HEK293 (cell line): ENCODE results near the gene S100A16.

Source experiments
- CTCF ChIA-PET: fragments of 350-600 bp; formaldehyde crosslinking; extraction: SDS; loops from one replicate; lab custom pipeline; 2021; ENCODE audit warnings: antibody characterized with exemption; lab: Yijun Ruan, JAX
- POLR2A ChIA-PET: fragments of 300-600 bp; formaldehyde crosslinking; extraction: SDS; loops from one replicate; lab custom pipeline; 2020; ENCODE audit warnings: antibody characterized with exemption, inconsistent platforms; lab: Yijun Ruan, JAX
- H3K27ac ChIP-seq: fragments of 200-500 bp; sonication (Bioruptor generic); 2 replicates; pipeline ENCODE4 v1.5.1; 2014; ENCODE audit warnings: low read depth, low read length, control low read depth, inconsistent platforms; ENCODE audit errors: extremely low read depth
- H3K36me3 ChIP-seq, 2 experiments: fragments of 200-500 bp in 1 of 2; sonication (Bioruptor generic) in 1 of 2; 1 replicate in 1 of 2; 2 replicates in 1 of 2; pipeline ENCODE4 v1.5.1; 2014 to 2017; ENCODE audit warnings: inconsistent platforms in 2 of 2, low read length in 2 of 2; ENCODE audit not compliant: control insufficient read depth in 2 of 2, insufficient read depth in 1 of 2
- H3K4me1 ChIP-seq: fragments of 200-500 bp; sonication (Bioruptor generic); 2 replicates; pipeline ENCODE4 v1.5.1; 2014; ENCODE audit warnings: mild to moderate bottlenecking, low read length, inconsistent platforms; ENCODE audit not compliant: control insufficient read depth, insufficient read depth
- H3K4me3 ChIP-seq: 2 replicates; pipeline ENCODE4 v1.5.1; 2011; ENCODE audit warnings: low read depth, mild to moderate bottlenecking, control low read depth, low read length, moderate library complexity
- H3K9me3 ChIP-seq: fragments of 200-500 bp; sonication (Bioruptor generic); 2 replicates; pipeline ENCODE4 v1.5.1; 2014; ENCODE audit warnings: low read depth, low read length, inconsistent platforms; ENCODE audit not compliant: control insufficient read depth, insufficient read depth
- EGR2 ChIP-seq: fragments of 450-650 bp; formaldehyde crosslinking; IDR thresholded peaks from 2 replicates; pipeline ENCODE4 v1.5.1; 2016; ENCODE audit warnings: low read depth, missing biosample characterization, missing genetic modification characterization
- FEZF1 ChIP-seq: fragments of 450-650 bp; formaldehyde crosslinking; IDR thresholded peaks from 2 replicates; pipeline ENCODE4 v1.5.1; 2016; ENCODE audit warnings: missing biosample characterization, missing genetic modification characterization
- KLF1 ChIP-seq: fragments of 450-650 bp; formaldehyde crosslinking; IDR thresholded peaks from 2 replicates; pipeline ENCODE4 v1.5.1; 2016; ENCODE audit warnings: missing biosample characterization, missing genetic modification characterization
- KLF16 ChIP-seq: fragments of 450-650 bp; formaldehyde crosslinking; IDR thresholded peaks from 2 replicates; pipeline ENCODE4 v1.5.1; 2017; ENCODE audit warnings: missing biosample characterization, missing genetic modification characterization
- MYNN ChIP-seq: fragments of 450-650 bp; formaldehyde crosslinking; IDR thresholded peaks from 2 replicates; pipeline ENCODE4 v1.5.1; 2016; ENCODE audit warnings: missing biosample characterization, missing genetic modification characterization, borderline replicate concordance
- SETDB1 ChIP-seq: IDR thresholded peaks from one replicate; pipeline ENCODE4 v1.6.1; 2017; ENCODE audit warnings: mild to moderate bottlenecking, low read length, moderate library complexity, mixed read lengths; ENCODE audit not compliant: insufficient read length
- TSHZ1 ChIP-seq: fragments of 450-650 bp; formaldehyde crosslinking; IDR thresholded peaks from 2 replicates; pipeline ENCODE4 v1.5.1; 2016; ENCODE audit warnings: missing biosample characterization, missing genetic modification characterization, borderline replicate concordance
- ZBTB8A ChIP-seq: fragments of 450-650 bp; formaldehyde crosslinking; IDR thresholded peaks from 2 replicates; pipeline ENCODE4 v1.5.1; 2016; ENCODE audit warnings: missing biosample characterization, missing genetic modification characterization
- ZFHX2 ChIP-seq: fragments of 450-650 bp; formaldehyde crosslinking; conservative IDR thresholded peaks from 2 replicates; pipeline ENCODE4 v1.5.1; 2016; ENCODE audit warnings: missing biosample characterization, missing genetic modification characterization
- ZFP37 ChIP-seq: fragments of 450-650 bp; formaldehyde crosslinking; IDR thresholded peaks from 2 replicates; pipeline ENCODE4 v1.5.1; 2016; ENCODE audit warnings: missing biosample characterization, missing genetic modification characterization
- ZNF132 ChIP-seq: fragments of 450-650 bp; formaldehyde crosslinking; IDR thresholded peaks from 2 replicates; pipeline ENCODE4 v1.5.1; 2017; ENCODE audit warnings: missing biosample characterization, missing genetic modification characterization, borderline replicate concordance
- ZNF16 ChIP-seq: fragments of 450-650 bp; formaldehyde crosslinking; IDR thresholded peaks from 2 replicates; pipeline ENCODE4 v1.5.1; 2016; ENCODE audit warnings: low read depth, missing biosample characterization, missing genetic modification characterization
- ZNF169 ChIP-seq: fragments of 450-650 bp; formaldehyde crosslinking; IDR thresholded peaks from 2 replicates; pipeline ENCODE4 v1.5.1; 2016; ENCODE audit warnings: missing biosample characterization, missing genetic modification characterization
- ZNF18 ChIP-seq: fragments of 450-650 bp; formaldehyde crosslinking; IDR thresholded peaks from 2 replicates; pipeline ENCODE4 v1.5.1; 2016; ENCODE audit warnings: missing biosample characterization, missing genetic modification characterization
- ZNF184 ChIP-seq: fragments of 450-650 bp; IDR thresholded peaks from 2 replicates; pipeline ENCODE4 v1.5.1; 2018; ENCODE audit warnings: missing biosample characterization, mild to moderate bottlenecking, missing genetic modification characterization
- ZNF214 ChIP-seq: fragments of 450-650 bp; formaldehyde crosslinking; IDR thresholded peaks from 2 replicates; pipeline ENCODE4 v1.5.1; 2017; ENCODE audit warnings: missing biosample characterization, mild to moderate bottlenecking, missing genetic modification characterization, borderline replicate concordance
- ZNF350 ChIP-seq: fragments of 450-650 bp; formaldehyde crosslinking; IDR thresholded peaks from 2 replicates; pipeline ENCODE4 v1.5.0; 2017; ENCODE audit warnings: missing biosample characterization, mild to moderate bottlenecking, missing genetic modification characterization
- ZNF404 ChIP-seq: fragments of 450-650 bp; formaldehyde crosslinking; IDR thresholded peaks from 2 replicates; pipeline ENCODE4 v1.5.1; 2017; ENCODE audit warnings: missing biosample characterization, missing genetic modification characterization
- ZNF423 ChIP-seq: fragments of 450-650 bp; formaldehyde crosslinking; IDR thresholded peaks from 2 replicates; pipeline ENCODE4 v1.5.1; 2016; ENCODE audit warnings: missing biosample characterization, missing genetic modification characterization
- ZNF426 ChIP-seq: fragments of 450-650 bp; formaldehyde crosslinking; IDR thresholded peaks from 2 replicates; pipeline ENCODE4 v1.5.1; 2017; ENCODE audit warnings: missing biosample characterization, missing genetic modification characterization, mild to moderate bottlenecking, inconsistent platforms, moderate library complexity
- ZNF473 ChIP-seq: fragments of 450-650 bp; formaldehyde crosslinking; IDR thresholded peaks from 2 replicates; pipeline ENCODE4 v1.5.1; 2017; ENCODE audit warnings: missing biosample characterization, missing genetic modification characterization
- ZNF488 ChIP-seq: fragments of 450-650 bp; formaldehyde crosslinking; IDR thresholded peaks from 2 replicates; pipeline ENCODE4 v1.5.1; 2016; ENCODE audit warnings: missing biosample characterization, missing genetic modification characterization
- ZNF549 ChIP-seq: fragments of 450-650 bp; IDR thresholded peaks from 2 replicates; pipeline ENCODE4 v1.5.1; 2018; ENCODE audit warnings: missing biosample characterization, missing genetic modification characterization, mild to moderate bottlenecking, inconsistent platforms, moderate library complexity
- ZNF561 ChIP-seq: fragments of 450-650 bp; IDR thresholded peaks from 2 replicates; pipeline ENCODE4 v1.5.1; 2018; ENCODE audit warnings: missing biosample characterization, missing genetic modification characterization, borderline replicate concordance
- ZNF596 ChIP-seq: fragments of 450-650 bp; IDR thresholded peaks from 2 replicates; pipeline ENCODE4 v1.5.0; 2018; ENCODE audit warnings: missing biosample characterization, mild to moderate bottlenecking, missing genetic modification characterization, moderate library complexity
- ZNF623 ChIP-seq: fragments of 450-650 bp; formaldehyde crosslinking; IDR thresholded peaks from 2 replicates; pipeline ENCODE4 v1.5.1; 2016; ENCODE audit warnings: missing biosample characterization, missing genetic modification characterization
- ZNF843 ChIP-seq: fragments of 450-650 bp; formaldehyde crosslinking; IDR thresholded peaks from 2 replicates; pipeline ENCODE4 v1.5.1; 2016; ENCODE audit warnings: missing biosample characterization, missing genetic modification characterization
- TF ChIP-seq, protein P1 (sequence below): fragments of 450-650 bp; formaldehyde crosslinking; IDR thresholded peaks from 2 replicates; pipeline ENCODE4 v1.5.1; 2016; ENCODE audit warnings: missing biosample characterization, missing genetic modification characterization

Gene S100A16

GRCh38 chr1:153578490-153578889 lies 34.4 kb downstream of the S100A16 start:
- ChIA-PET POLR2A (interaction anchor here (0.9 kb wide), 2 partner anchors 41 to 49 kb away, joined by 3 read pairs; partner anchors contain the start of gene S100A13), CTCF (interaction anchor here (0.6 to 2.8 kb wide), 6 partner anchors 16 to 277 kb away, joined by 3 to 24 read pairs (median 4); partner anchors contain the start of genes S100A1 and S100A13)
- no peaks in the 10 kb centered on the region for H3K4me1 ChIP-seq
- H3K9me3 ChIP-seq = no peaks in the 10 kb centered on the region
- TF ChIP-seq ZNF426 (tag by site-specific recombination) (no peak), ZNF596 (tag by site-specific recombination) (no peak), TSHZ1 (tag by site-specific recombination) (no peak), ZNF16 (tag by site-specific recombination) (no peak), ZNF132 (no peak), ZNF423 (tag by site-specific recombination) (no peak), FEZF1 (tag by site-specific recombination) (no peak), ZNF214 (tag by site-specific recombination) (no peak), ZNF350 (tag by site-specific recombination) (no peak), ZNF843 (tag by site-specific recombination) (no peak), SETDB1 (no peak), ZNF184 (tag by site-specific recombination) (no peak), ZNF169 (no peak), KLF16 (tag by site-specific recombination) (no peak), MYNN (tag by site-specific recombination) (no peak)
- TF ChIP-seq, protein P1, sequence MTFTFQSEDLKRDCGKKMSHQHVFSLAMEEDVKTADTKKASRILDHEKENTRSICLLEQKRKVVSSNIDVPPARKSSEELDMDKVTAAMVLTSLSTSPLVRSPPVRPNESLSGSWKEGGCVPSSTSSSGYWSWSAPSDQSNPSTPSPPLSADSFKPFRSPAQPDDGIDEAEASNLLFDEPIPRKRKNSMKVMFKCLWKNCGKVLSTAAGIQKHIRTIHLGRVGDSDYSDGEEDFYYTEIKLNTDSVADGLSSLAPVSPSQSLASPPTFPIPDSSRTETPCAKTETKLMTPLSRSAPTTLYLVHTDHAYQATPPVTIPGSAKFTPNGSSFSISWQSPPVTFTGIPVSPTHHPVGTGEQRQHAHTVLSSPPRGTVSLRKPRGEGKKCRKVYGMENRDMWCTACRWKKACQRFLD (tag by site-specific recombination) = no peak
- H3K4me3 ChIP-seq = no peak overlapping the region
- H3K27ac ChIP-seq = no peak overlapping the region
- no peaks in the 10 kb centered on the region for H3K36me3 ChIP-seq

GRCh38 chr1:153577624-153578051 lies 35.3 kb downstream of the S100A16 start:
- Histone ChIP-seq H3K4me1 (no peaks in the 10 kb centered on the region), H3K36me3 (no peaks in the 10 kb centered on the region), H3K27ac (no peak overlapping the region), H3K4me3 (no peak overlapping the region), H3K9me3 (no peaks in the 10 kb centered on the region)
- ChIA-PET CTCF (interaction anchor here (1.1 to 2.8 kb wide), 7 partner anchors 8 to 67 kb away, joined by 3 to 24 read pairs (median 5); partner anchors contain the start of genes S100A1 and S100A13), POLR2A (interaction anchor here (0.7 to 1.7 kb wide), 7 partner anchors 10 to 70 kb away, joined by 3 to 11 read pairs (median 5); partner anchors contain the start of genes CHTOP and S100A13)
- TF ChIP-seq ZNF488 (no peak), ZNF18 (no peak), KLF1 (peak; percentile 99), ZNF423 (tag by site-specific recombination) (no peak), ZNF549 (tag by site-specific recombination) (no peak), ZNF623 (tag by site-specific recombination) (no peak), ZNF473 (tag by site-specific recombination) (no peak), ZNF404 (tag by site-specific recombination) (no peak), ZBTB8A (no peak), ZNF350 (tag by site-specific recombination) (no peak), ZFP37 (tag by site-specific recombination) (no peak), EGR2 (tag by site-specific recombination) (peak; percentile 40), ZNF561 (tag by site-specific recombination) (no peak), ZFHX2 (tag by site-specific recombination) (peak; percentile 61)
